ENCODE measurements around the gene MACROD2.
"Not testable (repeated sequence)": the region's sequence is repeated elsewhere in the genome, so short reads cannot be mapped to it uniquely, and the experiment has no call there.

Gene MACROD2

GRCh38 chr20:15176929-15177328, 1181.6 kb downstream of the MACROD2 start:
- DNase-seq (ENCODE audit: low read depth) = no peak

GRCh38 chr20:15178581-15178980, 1183.3 kb downstream of the MACROD2 start:
- no peak for DNase-seq (ENCODE audit: low read depth)

- DNase-seq (ENCODE audit: low read depth) = no peak
These were observed 1184.1 kb downstream of the MACROD2 start for GRCh38 chr20:15179381-15179780.

- no peak for DNase-seq (ENCODE audit: low read depth)
These were observed 1184.5 kb downstream of the MACROD2 start for GRCh38 chr20:15179781-15180180.

- no peak for DNase-seq (ENCODE audit: low read depth)
These were observed 1190.0 kb downstream of the MACROD2 start for GRCh38 chr20:15185322-15185721.

- DNase-seq (ENCODE audit: low read depth) = no peak
These were observed 1190.6 kb downstream of the MACROD2 start for GRCh38 chr20:15185913-15186312.

GRCh38 chr20:15187612-15188011, 1192.3 kb downstream of the MACROD2 start:
- DNase-seq (ENCODE audit: low read depth) = no peak

- no peak for DNase-seq (ENCODE audit: low read depth)
These were observed 1193.1 kb downstream of the MACROD2 start for GRCh38 chr20:15188415-15188814.

GRCh38 chr20:15191082-15191723, 1195.9 kb downstream of the MACROD2 start:
- no peak for DNase-seq (ENCODE audit: low read depth)

GRCh38 chr20:15195378-15195777, 1200.1 kb downstream of the MACROD2 start:
- DNase-seq (ENCODE audit: low read depth) = no peak

- no peak for DNase-seq (ENCODE audit: low read depth)
These were observed 1201.4 kb downstream of the MACROD2 start for GRCh38 chr20:15196547-15197255.

GRCh38 chr20:15198017-15198416, 1202.7 kb downstream of the MACROD2 start:
- DNase-seq (ENCODE audit: low read depth) = not testable (repeated sequence)

GRCh38 chr20:15199698-15200097, 1204.4 kb downstream of the MACROD2 start:
- DNase-seq (ENCODE audit: low read depth) = no peak

- DNase-seq (ENCODE audit: low read depth) = no peak
These were observed 1204.8 kb downstream of the MACROD2 start for GRCh38 chr20:15200147-15200565.

- DNase-seq (ENCODE audit: low read depth) = no peak
These were observed 1206.3 kb downstream of the MACROD2 start for GRCh38 chr20:15201602-15202001.

- DNase-seq (ENCODE audit: low read depth) = no peak
These were observed 1208.9 kb downstream of the MACROD2 start for GRCh38 chr20:15204234-15204633.

- DNase-seq (ENCODE audit: low read depth) = no peak
These were observed 1209.7 kb downstream of the MACROD2 start for GRCh38 chr20:15205028-15205427.

GRCh38 chr20:15205719-15206118, 1210.4 kb downstream of the MACROD2 start:
- no peak for DNase-seq (ENCODE audit: low read depth)

- DNase-seq (ENCODE audit: low read depth) = no peak
These were observed 1214.2 kb downstream of the MACROD2 start for GRCh38 chr20:15209537-15209936.

GRCh38 chr20:15214051-15214450, 1218.7 kb downstream of the MACROD2 start:
- no peak for DNase-seq (ENCODE audit: low read depth)

GRCh38 chr20:15220009-15220656, 1224.8 kb downstream of the MACROD2 start:
- no peak for DNase-seq (ENCODE audit: low read depth)

GRCh38 chr20:15220778-15221565, 1225.7 kb downstream of the MACROD2 start:
- DNase-seq (ENCODE audit: low read depth) = no peak

All from T follicular helper cell (primary cell).